ENCODE results near the gene ADPRM.

Gene ADPRM

DNA sequence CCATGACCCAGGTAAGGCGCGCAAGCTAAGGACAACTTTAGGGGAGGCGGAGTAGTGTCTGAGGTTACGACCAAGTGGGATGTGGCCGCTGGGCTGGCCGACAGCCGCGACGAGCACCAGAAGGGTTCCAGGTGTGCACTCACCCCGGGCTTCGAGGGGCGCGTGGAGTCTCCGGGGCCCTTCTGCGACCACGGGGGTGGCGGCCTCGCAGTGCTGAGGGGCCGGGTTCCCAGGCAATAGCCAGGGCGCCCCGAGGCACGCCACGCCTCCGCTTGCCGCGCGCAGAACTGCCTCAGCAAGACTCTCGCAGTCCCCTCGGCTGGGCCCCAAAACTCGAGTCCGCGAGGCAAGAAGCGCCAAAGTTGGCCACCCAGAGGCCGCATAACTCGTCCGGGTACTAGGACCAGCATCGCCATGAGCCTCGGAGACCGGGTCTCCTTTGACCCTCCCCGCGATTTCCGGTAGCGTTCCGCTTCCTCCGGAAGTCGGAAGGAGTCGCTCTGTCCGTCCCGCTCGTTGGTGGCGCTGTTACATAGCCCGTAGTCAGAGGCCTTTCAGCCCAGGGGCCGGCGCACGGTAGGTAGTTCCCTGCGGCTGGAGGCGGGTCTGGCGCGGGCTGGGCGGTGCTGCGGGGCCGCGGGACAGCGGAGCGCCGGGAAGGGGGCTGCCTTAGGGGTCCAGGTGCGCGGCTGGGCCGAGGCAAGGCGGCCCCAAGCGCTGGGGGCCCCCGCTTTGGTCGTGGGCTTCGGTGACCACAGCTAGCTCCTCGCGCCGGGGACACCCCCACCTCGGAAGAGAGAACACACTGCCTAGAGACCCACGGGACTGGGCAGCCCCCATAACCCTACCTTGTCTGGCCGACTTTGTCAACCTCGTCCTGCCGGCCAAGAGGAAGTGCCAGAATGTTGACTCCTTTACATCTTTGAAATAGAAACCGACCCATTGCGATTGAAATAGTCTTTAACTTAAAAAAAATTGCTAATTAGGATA is at the start of gene ADPRM, which contains the start of gene SCO1:
TSS of gene ADPRM (plus strand) at position 503 of the 990 bp plus-strand sequence. CDS start 7,333 bp downstream, outside the sequence.
TSS of gene SCO1 (minus strand) at position 442 of the 990 bp plus-strand sequence. CDS start at position 416, 26 bp downstream.
- Histone ChIP-seq H3K4me1 (ENCODE audit: insufficient read depth, low read length) (peaks cover 4% of the 10 kb centered on the region; the same call in 1 of the 2 replicates), H3K4me3 (ENCODE audit: low read length) (peak within 1 kb of the TSS; percentile 88), H3K9ac (ENCODE audit: low read depth, low read length) (peak within 1 kb of the TSS; percentile 81), H3K9me3 (ENCODE audit: insufficient read depth, low read depth, low read length) (no peaks in the 10 kb centered on the region), H3K27ac (ENCODE audit: low read length) (peak within 1 kb of the TSS; percentile 40), H3K27me3 (ENCODE audit: insufficient read depth, low read length) (no peaks in the 10 kb centered on the region), H3K36me3 (ENCODE audit: insufficient read depth, low read depth, low read length) (peaks cover 34% of the 10 kb centered on the region)

DNA sequence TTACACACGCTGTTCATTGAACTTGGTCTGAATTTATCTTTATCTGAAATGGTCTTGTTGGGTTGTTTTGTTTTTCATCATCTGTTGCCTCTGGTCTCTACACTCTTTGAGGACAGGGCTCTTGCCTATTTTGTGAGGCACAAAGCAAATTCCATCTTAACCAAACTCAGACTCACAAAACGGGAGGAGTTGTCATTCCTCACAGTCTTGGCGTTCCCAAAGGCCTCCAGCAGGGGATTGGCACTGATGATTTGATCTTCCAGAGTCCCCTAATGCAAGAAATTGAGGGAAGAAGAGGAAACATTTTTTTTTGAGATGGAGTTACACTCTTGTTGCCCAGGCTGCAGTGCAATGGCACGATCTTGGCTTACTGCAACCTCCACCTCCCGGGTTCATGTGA is 49.0 kb upstream of the ADPRM start:
- Histone ChIP-seq H3K27me3 (ENCODE audit: insufficient read depth, low read length) (no peaks in the 10 kb centered on the region), H3K36me3 (ENCODE audit: insufficient read depth, low read depth, low read length) (no peaks in the 10 kb centered on the region), H3K9me3 (ENCODE audit: insufficient read depth, low read depth, low read length) (no peaks in the 10 kb centered on the region), H3K27ac (ENCODE audit: low read length) (no peak overlapping the region), H3K4me1 (ENCODE audit: insufficient read depth, low read length) (no peaks in the 10 kb centered on the region), H3K4me3 (ENCODE audit: low read length) (no peak overlapping the region), H3K9ac (ENCODE audit: low read depth, low read length) (no peak overlapping the region; the same call in 1 of the 2 replicates)

DNA sequence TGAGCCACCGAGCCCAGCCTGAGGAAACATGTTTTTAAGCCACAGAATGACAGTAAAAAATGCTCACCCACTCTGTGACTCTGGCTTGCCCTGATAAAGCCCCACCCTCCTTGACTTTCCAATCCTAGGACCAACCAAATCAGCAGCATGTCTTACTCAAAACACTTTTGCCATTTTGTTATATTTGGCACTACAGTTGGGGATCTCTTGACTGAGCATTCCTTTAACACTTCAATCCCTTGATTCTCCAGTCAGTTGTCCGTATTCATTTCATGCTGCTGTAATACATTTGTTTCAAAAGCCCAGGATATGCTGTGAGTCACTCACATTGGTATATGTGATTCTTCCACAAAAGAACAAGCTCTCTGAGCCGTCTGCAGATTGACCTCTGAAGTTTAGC is 48.4 kb upstream of the ADPRM start:
- no peak overlapping the region for H3K4me3 ChIP-seq (ENCODE audit: low read length)

DNA sequence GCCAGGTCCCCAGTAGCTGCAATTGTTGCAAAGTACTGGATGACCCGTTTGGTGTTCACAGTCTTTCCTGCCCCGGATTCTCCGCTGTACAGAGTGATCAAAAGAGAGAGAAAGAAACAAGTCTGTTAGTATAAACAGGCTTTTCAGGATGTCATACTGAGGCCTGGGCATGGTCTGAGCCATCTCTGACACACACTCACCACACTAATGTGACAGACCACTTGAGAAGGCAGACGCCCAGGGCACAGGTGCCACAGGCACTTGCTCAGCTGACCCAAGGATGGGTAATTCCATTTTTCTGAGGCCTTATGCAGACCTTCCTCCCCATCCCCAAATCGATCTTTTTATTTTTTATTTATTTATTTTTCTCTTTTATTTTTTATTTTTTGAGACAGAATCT is 47.8 kb upstream of the ADPRM start:
- Histone ChIP-seq H3K27ac (ENCODE audit: low read length) (no peak overlapping the region), H3K27me3 (ENCODE audit: insufficient read depth, low read length) (no peaks in the 10 kb centered on the region), H3K9me3 (ENCODE audit: insufficient read depth, low read depth, low read length) (no peaks in the 10 kb centered on the region), H3K36me3 (ENCODE audit: insufficient read depth, low read depth, low read length) (no peaks in the 10 kb centered on the region), H3K4me3 (ENCODE audit: low read length) (no peak overlapping the region), H3K9ac (ENCODE audit: low read depth, low read length) (no peak overlapping the region), H3K4me1 (ENCODE audit: insufficient read depth, low read length) (no peaks in the 10 kb centered on the region)

More for the DNA sequence above, 48.4 kb upstream of the ADPRM start:
- Histone ChIP-seq H3K4me1 (ENCODE audit: insufficient read depth, low read length) (no peaks in the 10 kb centered on the region), H3K27ac (ENCODE audit: low read length) (no peak overlapping the region), H3K9ac (ENCODE audit: low read depth, low read length) (no peak overlapping the region), H3K27me3 (ENCODE audit: insufficient read depth, low read length) (no peaks in the 10 kb centered on the region), H3K36me3 (ENCODE audit: insufficient read depth, low read depth, low read length) (no peaks in the 10 kb centered on the region), H3K9me3 (ENCODE audit: insufficient read depth, low read depth, low read length) (no peaks in the 10 kb centered on the region)

DNA sequence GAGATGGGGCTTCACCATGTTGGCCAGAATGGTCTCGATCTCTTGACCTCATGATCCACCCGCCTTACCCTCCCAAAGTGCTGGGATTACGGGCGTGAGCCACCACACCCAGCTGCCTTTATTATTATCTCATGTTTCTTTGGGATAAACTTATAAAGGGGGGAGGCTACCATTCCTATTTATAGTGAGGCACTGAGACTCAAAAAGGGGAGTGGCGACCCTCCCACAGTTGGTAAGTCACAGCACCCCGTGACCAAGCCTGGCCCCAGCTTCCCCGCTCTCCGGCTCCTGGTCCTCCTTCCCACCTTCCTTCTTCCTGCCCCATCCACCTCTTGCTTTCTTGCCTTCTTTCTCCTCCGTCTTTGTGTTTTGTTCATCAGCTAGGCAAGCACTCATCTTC is 45.5 kb upstream of the ADPRM start:
- no peak overlapping the region for H3K9ac ChIP-seq (ENCODE audit: low read depth, low read length)
- no peak overlapping the region for H3K27ac ChIP-seq (ENCODE audit: low read length)
- no peaks in the 10 kb centered on the region for H3K4me1 ChIP-seq (ENCODE audit: insufficient read depth, low read length)
- H3K9me3 ChIP-seq (ENCODE audit: insufficient read depth, low read depth, low read length) = no peaks in the 10 kb centered on the region
- H3K4me3 ChIP-seq (ENCODE audit: low read length) = no peak overlapping the region
- H3K36me3 ChIP-seq (ENCODE audit: insufficient read depth, low read depth, low read length) = no peaks in the 10 kb centered on the region
- H3K27me3 ChIP-seq (ENCODE audit: insufficient read depth, low read length) = no peaks in the 10 kb centered on the region

DNA sequence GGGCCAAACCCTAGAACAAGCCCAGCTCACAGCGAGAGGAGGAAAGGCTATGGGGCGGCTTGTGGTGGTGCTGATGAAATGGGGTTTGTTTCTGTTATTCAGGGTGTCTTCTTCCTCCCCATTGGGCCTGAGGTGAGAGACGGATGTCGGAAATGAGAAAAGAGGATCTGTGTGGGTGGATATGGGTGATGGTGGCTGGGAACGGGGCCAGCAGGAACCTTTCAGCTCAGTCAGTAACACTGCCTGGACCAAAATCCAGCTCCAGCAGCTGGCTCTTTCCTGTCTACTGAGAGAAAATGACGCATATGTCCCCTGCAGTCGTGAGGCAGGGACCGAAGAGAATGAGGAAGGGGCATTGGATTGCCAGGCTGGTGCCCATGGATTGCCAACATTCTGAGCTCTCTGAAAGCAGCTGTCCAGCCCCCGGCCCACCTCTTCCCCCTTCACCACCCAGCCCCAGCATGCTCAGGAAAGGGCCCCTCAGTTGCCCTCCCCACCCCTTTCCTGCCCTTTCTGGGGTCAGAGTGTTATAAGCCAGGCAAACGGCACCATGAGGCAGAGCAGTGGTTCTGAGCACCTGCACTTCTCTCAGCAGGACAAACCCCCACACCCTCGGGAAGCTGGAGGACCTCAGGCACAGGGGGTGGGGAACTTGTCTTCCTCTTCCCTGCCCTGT is 44.3 kb upstream of the ADPRM start:
- no peak overlapping the region for H3K9ac ChIP-seq (ENCODE audit: low read depth, low read length)
- no peaks in the 10 kb centered on the region for H3K4me1 ChIP-seq (ENCODE audit: insufficient read depth, low read length)
- no peak overlapping the region for H3K4me3 ChIP-seq (ENCODE audit: low read length)
- no peak overlapping the region for H3K27ac ChIP-seq (ENCODE audit: low read length)
- no peaks in the 10 kb centered on the region for H3K36me3 ChIP-seq (ENCODE audit: insufficient read depth, low read depth, low read length)
- no peaks in the 10 kb centered on the region for H3K9me3 ChIP-seq (ENCODE audit: insufficient read depth, low read depth, low read length)
- no peaks in the 10 kb centered on the region for H3K27me3 ChIP-seq (ENCODE audit: insufficient read depth, low read length)

GRCh38 chr17:10653987-10654386 is 43.4 kb upstream of the ADPRM start:
- no peaks in the 10 kb centered on the region for H3K36me3 ChIP-seq (ENCODE audit: insufficient read depth, low read depth, low read length)

GRCh38 chr17:10657148-10657547 is 40.2 kb upstream of the ADPRM start, which contains the start of gene MYH3:
Gene MYH3, minus strand, starts transcription at chr17:10657309. Its CDS starts 2,245 bp downstream, at chr17:10655064.
- Histone ChIP-seq H3K4me1 (ENCODE audit: insufficient read depth, low read length) (no peaks in the 10 kb centered on the region), H3K9me3 (ENCODE audit: insufficient read depth, low read depth, low read length) (no peaks in the 10 kb centered on the region), H3K27ac (ENCODE audit: low read length) (no peak within 1 kb of the TSS), H3K9ac (ENCODE audit: low read depth, low read length) (no peak within 1 kb of the TSS), H3K4me3 (ENCODE audit: low read length) (no peak within 1 kb of the TSS), H3K36me3 (ENCODE audit: insufficient read depth, low read depth, low read length) (no peaks in the 10 kb centered on the region), H3K27me3 (ENCODE audit: insufficient read depth, low read length) (no peaks in the 10 kb centered on the region)

More at GRCh38 chr17:10653987-10654386, 43.4 kb upstream of the ADPRM start:
- Histone ChIP-seq H3K4me1 (ENCODE audit: insufficient read depth, low read length) (no peaks in the 10 kb centered on the region), H3K27ac (ENCODE audit: low read length) (no peak overlapping the region), H3K4me3 (ENCODE audit: low read length) (no peak overlapping the region), H3K27me3 (ENCODE audit: insufficient read depth, low read length) (no peaks in the 10 kb centered on the region), H3K9ac (ENCODE audit: low read depth, low read length) (no peak overlapping the region), H3K9me3 (ENCODE audit: insufficient read depth, low read depth, low read length) (no peaks in the 10 kb centered on the region)

- Histone ChIP-seq H3K9ac (ENCODE audit: low read depth, low read length) (no peak overlapping the region), H3K27ac (ENCODE audit: low read length) (no peak overlapping the region), H3K27me3 (ENCODE audit: insufficient read depth, low read length) (no peaks in the 10 kb centered on the region), H3K4me3 (ENCODE audit: low read length) (no peak overlapping the region), H3K4me1 (ENCODE audit: insufficient read depth, low read length) (no peaks in the 10 kb centered on the region), H3K36me3 (ENCODE audit: insufficient read depth, low read depth, low read length) (no peaks in the 10 kb centered on the region), H3K9me3 (ENCODE audit: insufficient read depth, low read depth, low read length) (no peaks in the 10 kb centered on the region)
Measured at GRCh38 chr17:10657879-10658278, 39.5 kb upstream of the ADPRM start.

GRCh38 chr17:10661437-10661836 is 36.0 kb upstream of the ADPRM start:
- Histone ChIP-seq H3K9ac (ENCODE audit: low read depth, low read length) (no peak overlapping the region), H3K4me3 (ENCODE audit: low read length) (no peak overlapping the region), H3K4me1 (ENCODE audit: insufficient read depth, low read length) (no peaks in the 10 kb centered on the region), H3K27me3 (ENCODE audit: insufficient read depth, low read length) (no peaks in the 10 kb centered on the region), H3K9me3 (ENCODE audit: insufficient read depth, low read depth, low read length) (no peaks in the 10 kb centered on the region), H3K36me3 (ENCODE audit: insufficient read depth, low read depth, low read length) (no peaks in the 10 kb centered on the region), H3K27ac (ENCODE audit: low read length) (no peak overlapping the region)

GRCh38 chr17:10663231-10663630 is 34.2 kb upstream of the ADPRM start:
- H3K27ac ChIP-seq (ENCODE audit: low read length) = no peak overlapping the region
- no peaks in the 10 kb centered on the region for H3K4me1 ChIP-seq (ENCODE audit: insufficient read depth, low read length)
- H3K9me3 ChIP-seq (ENCODE audit: insufficient read depth, low read depth, low read length) = no peaks in the 10 kb centered on the region
- H3K4me3 ChIP-seq (ENCODE audit: low read length) = no peak overlapping the region
- no peaks in the 10 kb centered on the region for H3K27me3 ChIP-seq (ENCODE audit: insufficient read depth, low read length)
- H3K36me3 ChIP-seq (ENCODE audit: insufficient read depth, low read depth, low read length) = no peaks in the 10 kb centered on the region
- H3K9ac ChIP-seq (ENCODE audit: low read depth, low read length) = no peak overlapping the region
